ENCODE measurements around the gene TRMT1. TPM values are rescaled to one million over a fixed set of nuclear protein-coding genes. Genes with fewer than 3 reads are reported as not detected.

The TRMT1 gene
- polyA plus RNA-seq, 3 donors: 14.5 to 94.7 (median 14.5) TPM

- H3K27me3 ChIP-seq (ENCODE audit: control insufficient read depth in 2 of 2, insufficient read depth in 2 of 2, low read length in 2 of 2): no peaks in the 10 kb centered on the region
- no peaks in the 10 kb centered on the region for H3K79me2 ChIP-seq (ENCODE audit: insufficient read depth, low read length)
- H3K9me3 ChIP-seq (replicated peaks in 1 of 2; ENCODE audit: control insufficient read depth in 1 of 2, insufficient read depth in 1 of 2, low read length in 2 of 2): no peaks in the 10 kb centered on the region
- H4K20me1 ChIP-seq (ENCODE audit: insufficient read depth, low read length): no peaks in the 10 kb centered on the region
- H3K9ac ChIP-seq (ENCODE audit: insufficient read depth, low read length, poor library complexity, severe bottlenecking): no peak overlapping the region
- Mint-ChIP-seq H3K27me3 (ENCODE audit: low read depth in 3 of 3) (peaks cover 0 to 4% (median 2%) of the 10 kb centered on the region in 3 donors), H3K4me3 (no peak overlapping the region), H3K4me1 (no peaks in the 10 kb centered on the region), H3K9me3 (no peaks in the 10 kb centered on the region), H3K27ac (no peak overlapping the region), H3K36me3 (peaks cover 4 to 5% of the 10 kb centered on the region in 2 donors)
- H3K4me1 ChIP-seq (ENCODE audit: control insufficient read depth in 1 of 2, insufficient read depth in 2 of 2, low read length in 2 of 2): no peaks in the 10 kb centered on the region
- no peak for TF ChIP-seq CTCF (IDR thresholded peaks at IDR 0.05)
- intact Hi-C loops (cut with micrococcal nuclease): no loop called here
- 16% methylated on average over 4 of the region's 9 CpGs for WGBS (ENCODE audit: insufficient coverage)
- DNase-seq: no peak
- H3K4me2 ChIP-seq (replicated peaks; ENCODE audit: extremely low read depth, low read length, poor library complexity, severe bottlenecking): no peak overlapping the region
- H3K36me3 ChIP-seq (replicated peaks in 1 of 2; ENCODE audit: control insufficient read depth in 1 of 2, insufficient read depth in 2 of 2, low read length in 2 of 2): no peaks in the 10 kb centered on the region
- no peak overlapping the region for H2AFZ ChIP-seq (ENCODE audit: insufficient read depth, low read depth, low read length, poor library complexity, severe bottlenecking)
- H3K4me3 ChIP-seq (replicated peaks in 1 of 3; ENCODE audit: low read depth in 2 of 3, low read length in 3 of 3): no peak overlapping the region
- H3K27ac ChIP-seq (ENCODE audit: low read depth in 1 of 2, low read length in 2 of 2): no peak overlapping the region
Measured at GRCh38 chr19:13071444-13072187, 44.9 kb downstream of the TRMT1 start.

DNA sequence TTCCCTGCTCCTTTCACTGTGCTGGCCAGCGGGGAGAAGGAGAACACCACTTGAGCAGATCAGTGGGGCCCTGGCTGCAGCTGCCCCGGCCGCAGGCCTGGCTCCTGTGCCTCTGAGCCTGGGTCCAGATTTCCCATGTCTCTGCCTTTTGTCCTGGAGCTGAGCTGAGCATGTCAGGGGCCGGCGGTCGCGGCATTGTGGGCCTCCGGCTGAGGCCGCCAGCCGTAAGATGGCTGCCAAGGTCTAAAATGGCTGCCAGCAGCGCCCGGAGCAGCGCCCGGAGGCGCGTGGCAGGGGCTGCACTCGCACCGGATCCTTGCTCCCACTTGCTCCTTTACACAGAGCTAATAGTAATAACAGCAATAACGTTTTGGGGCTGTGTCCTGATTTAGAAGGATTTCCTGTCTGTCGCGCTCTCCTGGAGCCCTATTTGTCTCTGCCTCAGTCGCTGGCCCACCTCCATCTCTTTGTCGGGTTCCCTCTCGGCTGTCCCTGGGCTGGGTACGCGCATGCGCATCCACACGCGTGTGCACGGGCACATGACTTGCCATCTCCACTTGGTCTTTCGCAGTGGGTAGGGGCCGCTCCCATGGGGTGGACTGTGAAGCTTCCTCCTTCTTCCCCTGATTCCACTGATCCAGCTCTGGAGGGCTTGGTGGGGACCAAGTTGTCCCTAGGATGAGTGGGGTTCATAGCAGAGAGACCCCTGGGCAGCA is 46.0 kb downstream of the TRMT1 start:
- peaks cover 0 to 4% (median 2%) of the 10 kb centered on the region in 3 donors for H3K27me3 Mint-ChIP-seq (ENCODE audit: low read depth in 3 of 3)

More for the DNA sequence above, 46.0 kb downstream of the TRMT1 start:
- Histone ChIP-seq H3K4me3 (replicated peaks in 1 of 3; ENCODE audit: low read depth in 2 of 3, low read length in 3 of 3) (no peak overlapping the region), H3K27me3 (ENCODE audit: control insufficient read depth in 2 of 2, insufficient read depth in 2 of 2, low read length in 2 of 2) (no peaks in the 10 kb centered on the region), H3K9me3 (replicated peaks in 1 of 2; ENCODE audit: control insufficient read depth in 1 of 2, insufficient read depth in 1 of 2, low read length in 2 of 2) (no peaks in the 10 kb centered on the region), H3K4me1 (ENCODE audit: control insufficient read depth in 1 of 2, insufficient read depth in 2 of 2, low read length in 2 of 2) (no peaks in the 10 kb centered on the region), H3K4me2 (replicated peaks; ENCODE audit: extremely low read depth, low read length, poor library complexity, severe bottlenecking) (no peak overlapping the region), H3K27ac (ENCODE audit: low read depth in 1 of 2, low read length in 2 of 2) (no peak overlapping the region), H4K20me1 (ENCODE audit: insufficient read depth, low read length) (no peaks in the 10 kb centered on the region), H3K79me2 (ENCODE audit: insufficient read depth, low read length) (no peaks in the 10 kb centered on the region), H3K9ac (ENCODE audit: insufficient read depth, low read length, poor library complexity, severe bottlenecking) (no peak overlapping the region), H2AFZ (ENCODE audit: insufficient read depth, low read depth, low read length, poor library complexity, severe bottlenecking) (no peak overlapping the region), H3K36me3 (replicated peaks in 1 of 2; ENCODE audit: control insufficient read depth in 1 of 2, insufficient read depth in 2 of 2, low read length in 2 of 2) (no peaks in the 10 kb centered on the region)
- Mint-ChIP-seq H3K27ac (no peak overlapping the region), H3K4me3 (no peak overlapping the region), H3K36me3 (peaks cover 4 to 5% of the 10 kb centered on the region in 2 donors), H3K9me3 (no peaks in the 10 kb centered on the region), H3K4me1 (peaks cover 2% of the 10 kb centered on the region)
- DNase-seq: no peak
- intact Hi-C loops (cut with micrococcal nuclease): no loop called here
- 96% methylated on average over 11 of the region's 32 CpGs for WGBS (ENCODE audit: insufficient coverage)
- TF ChIP-seq CTCF (IDR thresholded peaks at IDR 0.05): no peak

All from CD14-positive monocyte (primary cell).